Stimulated activated CD8-positive, alpha-beta memory T cell treated with anti-CD3 and anti-CD28 coated beads, Interleukin-4, amount 100 ng/mL, for 1 hour (primary cell): ENCODE data around the gene SYNE1.

Experiments
- DNase-seq, 2 donors: peaks; one replicate each; pipeline ENCODE4 v3.0.0-alpha.2; 2020; ENCODE audit warnings: low read depth in 2 of 2, low spot score in 1 of 2

The SYNE1 gene

DNA sequence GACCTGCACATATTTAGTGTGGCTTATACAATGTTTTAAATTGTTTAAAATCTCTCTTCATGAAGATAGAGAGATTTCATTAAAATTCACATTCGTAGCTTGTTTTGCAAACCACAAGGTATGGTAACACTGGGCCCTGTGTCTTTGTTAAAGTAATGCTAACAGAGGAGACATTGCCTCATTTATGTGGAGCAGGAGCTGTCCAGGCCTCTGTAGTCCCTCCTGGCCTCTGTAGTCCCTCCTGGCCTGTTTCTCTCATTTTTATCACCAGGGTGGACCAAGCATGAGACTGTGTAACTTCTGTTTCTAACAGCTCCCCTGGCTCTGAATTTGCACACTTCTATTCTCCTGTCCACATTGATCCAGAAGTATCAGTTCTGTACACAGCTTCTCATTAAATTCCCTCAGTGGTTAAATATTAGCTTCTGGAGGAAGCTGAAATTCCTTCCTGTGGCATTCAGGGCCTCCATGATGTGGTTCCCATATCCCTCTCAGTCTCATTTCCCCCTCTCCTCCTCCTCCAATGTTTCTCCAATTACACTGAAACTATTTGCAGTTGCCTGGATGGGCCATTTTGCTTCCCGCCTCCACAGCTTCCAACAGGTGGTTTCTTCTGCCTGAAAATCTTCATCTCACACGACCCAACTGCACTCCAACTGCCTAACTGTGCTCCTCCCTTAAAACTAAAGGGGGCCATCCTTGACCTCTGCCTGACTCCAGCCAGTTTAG, 340.4 kb downstream of the SYNE1 start:
- DNase-seq, result no peak

DNA sequence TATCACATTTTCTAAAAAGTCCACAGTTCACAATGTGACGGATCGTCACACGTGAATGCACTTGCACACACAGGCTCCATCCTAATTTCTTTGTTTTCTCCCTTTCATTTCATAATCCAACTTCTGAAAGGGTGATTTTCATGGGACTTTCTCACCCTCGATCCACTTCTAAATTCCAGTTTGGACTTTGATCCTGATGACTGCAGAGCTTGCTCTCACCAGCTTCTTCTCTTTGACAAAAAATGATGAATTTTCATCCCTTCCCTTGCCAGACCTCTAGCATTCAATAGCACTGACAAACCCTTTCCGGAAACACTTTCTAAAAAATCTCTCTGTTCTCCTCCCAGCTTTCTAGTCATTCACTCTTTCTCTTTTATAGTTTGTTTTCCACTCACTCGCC, 341.2 kb downstream of the SYNE1 start:
- no peak for DNase-seq

DNA sequence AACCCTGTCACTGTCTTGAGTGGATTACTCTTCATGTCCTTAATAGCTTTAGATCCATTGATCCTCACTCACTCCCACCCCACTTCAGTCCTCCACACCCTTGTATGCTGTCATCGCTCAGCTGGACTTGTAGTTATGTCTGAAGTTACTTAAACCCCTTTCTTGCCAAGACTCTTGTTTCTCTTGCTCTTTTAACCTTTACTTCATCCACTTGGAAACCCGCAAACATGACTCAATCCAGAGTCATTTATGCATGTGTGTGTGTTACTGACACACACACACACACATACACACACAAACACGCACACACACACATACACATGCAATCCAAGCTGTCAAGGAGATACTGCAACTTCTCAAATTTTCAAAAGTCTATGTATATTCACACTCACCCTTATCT, 341.8 kb downstream of the SYNE1 start:
- no peak for DNase-seq

DNA sequence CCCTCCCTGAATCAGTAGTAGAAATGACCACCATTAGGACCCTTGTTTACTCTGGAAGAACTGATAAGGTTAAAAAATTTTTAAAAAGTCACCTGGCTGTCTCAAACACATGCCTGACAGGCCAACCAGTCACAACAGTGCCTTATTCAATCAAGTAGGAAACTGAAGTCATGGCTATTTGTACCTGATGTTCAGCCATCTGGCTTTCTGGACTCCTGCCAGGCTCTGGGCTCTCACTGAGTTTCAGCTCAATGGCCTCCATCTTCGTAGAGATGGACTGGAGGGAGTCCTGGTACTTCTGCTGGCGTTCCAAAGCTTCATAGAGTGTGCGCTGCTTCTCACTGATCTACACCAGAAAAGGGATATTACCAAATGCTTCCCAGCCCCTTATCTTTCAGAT, 343.8 kb downstream of the SYNE1 start:
- no peak for DNase-seq

DNA sequence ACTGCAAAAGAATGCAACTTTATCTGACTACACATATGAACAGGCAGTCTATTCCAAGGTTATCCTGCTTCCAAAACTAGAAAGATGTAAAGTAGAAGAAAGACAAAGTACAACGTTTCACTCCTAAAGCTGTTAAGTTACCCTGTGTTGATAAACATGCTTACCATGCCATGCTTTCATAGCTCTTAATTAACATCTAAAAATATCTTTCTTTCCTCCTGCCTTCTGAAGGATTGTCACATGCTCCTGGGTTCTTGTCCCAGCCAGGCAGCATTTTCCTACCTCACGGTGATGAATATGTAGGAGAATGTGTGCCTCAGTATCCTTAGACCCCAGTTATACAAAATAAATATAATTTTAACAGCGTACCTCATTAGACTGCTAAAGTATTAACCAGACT, 344.6 kb downstream of the SYNE1 start:
- DNase-seq, result no peak

DNA sequence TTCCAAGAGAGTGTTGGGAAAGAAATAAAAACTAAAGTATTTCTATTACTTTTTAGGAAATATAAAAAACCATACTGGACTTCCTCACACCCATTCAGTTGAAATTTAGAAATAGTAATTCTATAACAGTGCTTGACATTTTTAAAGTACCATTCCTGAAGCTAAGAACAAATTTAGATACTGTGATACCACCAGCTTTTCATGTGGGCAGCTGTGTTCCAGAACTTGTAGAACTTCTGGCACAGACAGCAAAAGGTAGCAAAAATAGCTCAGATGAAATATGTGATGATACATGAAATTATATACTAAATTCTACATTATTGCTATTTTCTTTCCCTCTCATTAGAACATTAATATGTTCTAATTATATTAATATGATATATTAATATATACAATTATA, 346.5 kb downstream of the SYNE1 start:
- no peak for DNase-seq

DNA sequence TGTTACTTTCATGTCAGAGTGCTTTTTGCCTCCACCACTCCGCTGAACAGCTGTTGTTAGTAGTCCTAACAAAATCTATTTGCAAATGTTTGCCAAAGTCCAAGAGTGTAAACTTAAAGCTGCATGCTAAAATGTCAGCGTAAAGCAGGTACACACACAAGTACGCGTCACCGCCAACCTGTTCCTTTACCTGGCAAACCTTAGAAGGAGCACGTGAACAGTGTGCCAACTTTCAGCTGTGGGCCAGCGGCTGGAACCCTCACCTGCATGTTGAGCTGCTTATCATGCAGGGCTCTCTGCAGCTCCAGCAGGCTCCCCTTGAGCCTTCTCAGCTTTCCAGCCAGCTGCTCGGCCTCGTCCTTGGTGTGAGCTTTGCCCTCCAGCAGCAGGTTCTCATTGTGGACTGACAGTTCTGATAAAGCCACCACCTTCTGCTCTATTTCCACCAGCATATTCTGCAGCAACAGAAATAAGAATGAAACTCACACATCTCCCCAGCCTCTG, 359.3 kb downstream of the SYNE1 start:
- no peak for DNase-seq

DNA sequence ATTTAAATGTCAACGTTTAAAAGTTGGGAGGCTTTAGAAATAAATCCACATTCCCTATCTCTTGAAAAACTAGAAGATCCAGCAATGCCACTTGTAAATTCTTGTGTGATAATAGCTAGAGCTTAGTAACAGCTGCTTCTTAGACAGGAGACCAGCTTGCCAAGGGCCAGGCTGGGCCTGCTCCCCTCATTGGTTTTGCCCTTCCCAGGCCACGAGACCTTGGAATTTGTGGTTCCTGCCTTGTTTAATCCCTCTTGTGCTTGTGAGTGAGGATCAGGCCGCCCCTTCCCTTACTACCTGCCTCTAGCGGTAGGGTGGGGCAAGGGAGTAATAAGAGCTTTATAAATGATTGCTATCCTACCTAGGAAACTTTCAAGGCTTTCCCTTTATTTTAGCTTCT, 363.5 kb downstream of the SYNE1 start:
- DNase-seq, result no peak

DNA sequence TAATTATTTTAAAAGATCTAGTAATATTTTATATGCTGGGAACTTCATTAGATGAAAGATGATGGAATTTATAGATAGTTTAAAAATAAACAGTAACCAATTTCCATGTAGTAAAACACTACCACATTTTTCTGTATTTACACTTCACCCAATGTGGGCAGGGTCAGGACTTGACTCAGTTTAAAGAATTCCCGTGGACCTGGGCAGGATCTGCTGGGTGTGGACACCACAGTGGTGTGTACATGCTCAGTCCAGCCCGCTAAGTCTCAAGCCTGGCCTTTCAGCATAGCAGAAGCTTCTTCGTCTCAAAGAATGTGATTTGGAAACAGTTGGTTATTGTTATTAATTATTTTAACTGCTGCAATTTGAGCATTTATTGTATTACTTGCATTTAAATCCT, 364.2 kb downstream of the SYNE1 start:
- no peak for DNase-seq

DNA sequence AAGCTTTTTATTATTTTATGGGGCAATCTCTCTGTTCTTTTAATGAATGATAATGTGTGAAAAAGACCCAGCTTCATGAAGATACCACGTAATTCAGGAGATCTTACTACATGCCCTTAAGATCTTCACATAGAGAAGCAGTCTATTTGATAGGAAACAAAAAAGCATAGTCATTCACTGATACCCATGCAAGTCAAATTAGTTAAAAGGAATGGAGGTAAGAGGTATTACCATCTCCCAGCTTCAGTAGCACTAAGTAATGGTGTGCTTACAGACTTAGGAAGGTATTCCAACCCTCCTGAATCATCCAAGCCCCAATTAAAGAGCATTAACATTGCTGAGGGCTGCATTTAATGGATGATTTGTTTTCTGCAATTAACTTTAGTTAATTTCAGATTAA, 364.7 kb downstream of the SYNE1 start:
- no peak for DNase-seq

DNA sequence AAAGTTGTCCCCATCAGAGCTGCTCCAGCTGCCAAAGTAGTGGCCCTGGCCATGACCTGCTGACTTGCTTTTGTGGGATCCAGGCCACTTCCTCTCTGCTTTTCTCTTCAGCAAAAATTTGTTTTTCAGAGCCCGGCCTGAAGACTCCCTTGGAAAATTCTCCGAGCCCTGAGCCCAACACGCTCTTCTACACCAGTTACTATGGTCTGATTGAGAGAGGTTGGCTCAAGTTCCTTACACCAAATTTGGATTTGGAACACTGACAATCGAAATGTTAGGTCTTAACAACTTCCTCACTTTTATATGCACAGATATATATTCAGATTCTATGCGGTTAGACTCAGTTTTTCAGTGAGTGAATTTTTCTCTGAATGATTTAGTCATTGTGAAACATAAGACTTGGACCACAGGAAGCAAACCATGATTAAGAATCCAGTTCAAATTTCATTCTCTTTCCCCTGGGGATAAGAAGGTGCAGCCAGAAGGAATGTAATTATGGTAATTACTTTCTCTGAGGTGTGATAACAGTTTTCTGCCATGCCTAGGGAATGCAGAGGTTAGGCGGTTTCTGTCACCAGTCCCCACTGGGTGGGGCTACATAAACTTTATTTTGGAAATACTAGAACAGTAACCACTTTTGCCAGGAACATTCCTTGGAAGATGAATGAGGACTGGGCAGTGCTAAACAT, 365.2 kb downstream of the SYNE1 start:
- no peak for DNase-seq

DNA sequence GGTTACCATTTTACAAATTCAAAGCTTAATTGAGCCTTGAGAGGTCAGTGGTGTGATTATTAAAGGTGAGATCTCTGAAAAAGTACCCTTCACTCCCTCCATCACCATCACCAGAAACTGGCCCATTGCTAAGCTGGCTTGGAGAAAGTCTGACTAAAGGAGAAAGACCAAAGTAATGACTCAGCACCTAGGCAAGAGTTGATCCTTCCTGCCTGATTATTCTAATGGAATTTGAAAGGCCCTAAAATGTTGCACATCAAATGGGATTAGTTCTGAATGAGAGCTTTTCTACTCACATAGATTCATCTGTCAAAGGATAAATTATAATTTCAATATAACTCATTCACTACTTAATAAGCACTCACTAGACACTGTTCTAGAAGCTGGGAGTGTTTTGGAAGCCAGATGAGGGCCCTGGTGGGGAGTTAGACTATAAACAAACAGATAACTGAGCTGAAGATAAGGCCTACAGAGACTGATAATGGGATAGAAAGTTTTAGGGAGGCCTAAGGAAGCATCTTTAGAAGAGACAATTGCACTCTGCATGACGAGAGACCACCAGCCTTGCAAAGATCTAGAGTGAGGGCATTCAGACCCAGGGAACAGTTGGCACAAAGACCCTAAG, 366.7 kb downstream of the SYNE1 start:
- DNase-seq, result no peak

DNA sequence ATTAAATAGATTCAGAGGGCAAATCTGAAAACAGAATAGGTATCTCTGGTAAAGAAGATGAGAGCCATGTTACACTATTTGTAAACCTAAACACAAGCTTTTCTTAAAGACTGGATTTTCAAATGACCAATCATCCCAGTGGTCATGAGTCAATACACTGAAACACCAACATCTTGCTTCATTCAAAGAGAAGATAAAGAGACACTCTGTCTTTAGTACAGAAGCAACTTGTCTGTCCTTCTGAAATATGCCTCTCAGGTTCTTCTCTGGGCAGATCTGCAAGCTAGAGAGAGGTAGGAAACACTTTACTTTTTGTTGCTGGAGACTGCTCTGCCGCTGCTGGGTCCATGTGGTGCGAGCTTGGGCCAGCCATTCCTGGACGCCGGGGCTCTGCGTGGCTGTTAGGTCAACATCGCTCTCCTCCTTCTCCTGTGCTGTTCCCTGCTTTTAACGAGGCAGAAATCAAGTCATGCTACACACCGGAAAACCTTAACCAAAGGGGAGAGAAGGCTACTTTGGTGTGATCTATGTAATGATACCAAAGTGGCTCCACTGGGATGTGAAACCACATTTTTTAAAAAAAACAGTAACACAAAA, 368.2 kb downstream of the SYNE1 start:
- no peak for DNase-seq

DNA sequence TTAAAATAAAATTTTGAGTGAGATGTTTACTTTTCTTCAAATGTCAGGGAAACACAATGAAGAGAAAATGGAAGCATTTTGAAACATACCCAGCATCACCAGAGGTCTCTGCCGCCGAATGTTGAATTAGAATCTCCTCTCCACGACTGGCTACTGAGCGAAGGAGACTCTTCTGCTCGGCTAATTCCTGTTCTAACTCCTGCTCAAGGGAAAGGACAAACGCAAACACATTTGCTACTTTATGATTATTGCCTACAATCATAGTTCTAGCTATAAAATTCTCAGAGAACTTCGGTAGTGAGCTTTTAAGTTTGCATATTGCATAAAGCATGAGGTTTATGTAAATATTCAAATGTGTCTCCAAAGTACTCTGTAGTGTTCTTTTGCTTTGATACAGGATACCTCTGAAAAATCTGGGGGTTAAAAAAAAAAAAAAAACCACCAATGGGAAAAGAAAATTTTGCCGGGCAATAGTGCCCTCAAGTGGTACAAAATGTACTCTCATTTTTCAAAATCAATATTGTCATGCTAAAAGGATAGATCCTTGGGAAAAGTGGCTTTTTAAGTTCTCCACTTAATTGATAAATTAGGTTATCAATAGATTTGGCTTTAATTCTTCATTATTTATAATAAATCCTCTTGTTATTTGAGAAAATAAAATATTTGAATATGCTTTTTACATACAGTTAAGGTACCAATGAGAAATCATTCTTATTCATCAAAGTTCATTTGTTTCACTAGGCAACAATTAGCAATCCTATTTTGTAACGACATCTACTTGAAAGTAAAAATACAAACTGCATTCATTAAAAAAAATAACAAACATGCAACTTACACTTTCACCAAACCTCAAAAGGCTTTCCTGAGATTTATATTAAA, 369.0 kb downstream of the SYNE1 start:
- no peak for DNase-seq

DNA sequence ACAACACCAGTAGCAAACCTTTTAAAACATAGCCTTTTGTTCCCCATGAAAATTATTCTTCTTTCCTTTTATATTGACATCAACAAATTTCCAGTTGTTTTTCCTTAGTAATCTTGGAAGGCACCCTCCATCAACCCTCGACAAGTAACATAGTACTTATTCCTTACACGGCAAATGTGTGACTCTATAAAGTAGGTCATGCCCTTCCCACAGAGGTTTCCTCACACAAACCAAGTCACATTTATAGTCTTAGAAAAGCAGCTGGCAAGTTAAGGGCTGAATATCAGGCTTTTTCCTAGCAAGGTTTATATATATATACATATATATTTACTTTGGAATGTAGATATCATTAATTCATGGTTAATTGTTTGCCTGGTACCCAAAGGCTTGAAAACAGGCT, 371.5 kb downstream of the SYNE1 start:
- DNase-seq, result no peak

DNA sequence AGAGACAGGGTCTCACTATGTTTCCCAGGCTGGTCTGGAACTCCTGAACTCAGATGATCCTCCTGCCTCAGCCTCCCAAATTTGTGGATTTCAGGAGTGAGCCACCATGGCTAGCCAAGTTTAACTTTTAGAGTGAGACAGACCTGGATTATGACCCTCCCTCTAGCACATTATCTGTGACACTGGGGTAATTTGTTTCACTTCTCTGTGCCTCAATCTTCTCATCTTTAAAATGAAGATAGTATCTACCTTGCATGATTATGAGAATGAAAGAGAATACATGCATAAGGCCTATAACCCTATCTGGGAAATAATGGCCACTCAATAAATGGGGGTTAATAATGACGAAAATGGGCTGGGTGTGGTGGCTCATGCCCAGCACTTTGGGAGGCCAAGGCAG, 373.6 kb downstream of the SYNE1 start:
- no peak for DNase-seq

DNA sequence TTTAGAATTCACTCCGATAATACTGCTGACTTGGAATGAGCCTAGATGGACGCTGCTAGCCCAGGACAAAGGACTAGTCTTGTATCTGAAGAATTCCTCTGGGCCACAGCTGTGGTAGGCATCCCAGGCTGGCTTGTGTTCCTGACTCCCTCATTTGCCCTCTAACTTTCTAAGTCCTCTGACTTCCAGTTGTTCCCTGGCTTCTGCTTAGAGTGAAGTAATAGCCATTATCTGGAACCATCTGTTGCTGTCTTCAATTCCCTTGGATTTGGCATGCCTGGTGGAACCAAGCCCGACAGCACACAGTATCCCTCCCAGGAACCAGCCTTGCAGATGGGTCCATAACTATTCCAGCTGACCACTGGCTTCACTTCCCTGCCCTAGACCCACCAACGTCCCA, 376.0 kb downstream of the SYNE1 start:
- DNase-seq, result no peak

DNA sequence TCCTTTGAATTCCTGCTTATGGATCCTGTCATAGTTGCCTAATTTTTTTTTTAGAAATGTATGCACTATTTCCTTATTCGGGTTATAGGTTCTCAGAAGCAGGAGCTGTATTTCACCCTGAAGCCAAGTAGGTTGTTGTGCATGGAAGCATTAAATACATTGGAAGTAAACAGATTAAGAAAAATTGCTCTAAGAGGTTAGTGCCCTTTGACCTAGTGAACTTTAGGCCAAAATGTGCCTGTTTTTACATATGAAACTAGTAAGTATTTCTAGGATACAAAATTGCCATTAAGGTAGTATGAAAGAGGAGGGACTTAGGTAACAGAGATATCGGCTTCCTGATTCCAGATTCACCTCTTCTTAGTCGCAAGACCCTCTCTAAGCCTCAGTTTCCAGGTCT, 377.9 kb downstream of the SYNE1 start:
- no peak for DNase-seq

DNA sequence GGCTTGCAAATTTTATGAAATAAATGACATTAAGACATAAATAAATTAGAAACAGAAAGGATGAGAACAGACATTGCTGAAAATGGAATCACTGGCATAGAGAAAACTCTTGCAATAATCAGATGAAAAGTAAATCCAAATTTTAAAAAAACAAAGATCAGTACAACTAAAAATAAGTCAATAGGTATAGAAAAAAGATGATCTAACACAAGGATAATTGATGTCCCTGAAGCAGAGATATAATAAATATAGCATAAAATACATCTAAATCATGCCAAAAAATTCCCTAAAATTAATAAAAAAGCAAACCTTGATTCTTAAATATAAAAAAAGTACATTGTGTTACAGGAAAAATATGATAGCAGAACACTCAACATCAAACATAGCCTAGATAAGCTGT, 379.6 kb downstream of the SYNE1 start:
- DNase-seq, result no peak

DNA sequence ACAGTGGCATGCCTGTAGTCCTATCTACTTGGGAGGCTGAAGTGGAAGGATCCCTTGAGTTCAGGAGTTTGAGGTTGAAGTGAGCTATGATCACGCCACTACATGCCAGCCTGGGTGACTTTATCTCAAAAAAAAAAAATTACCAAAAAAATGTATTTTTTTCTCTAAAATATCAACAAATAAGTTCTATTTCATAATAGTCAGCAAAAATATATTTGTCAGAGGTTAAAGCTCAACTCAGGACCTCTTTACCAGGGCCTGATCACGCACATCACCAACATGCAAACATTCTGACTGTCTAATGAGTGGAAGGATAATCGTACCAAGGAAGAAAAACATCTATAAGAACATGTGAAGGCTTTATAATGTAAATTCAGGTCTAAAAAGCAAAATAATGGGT, 387.0 kb downstream of the SYNE1 start:
- DNase-seq, result no peak

DNA sequence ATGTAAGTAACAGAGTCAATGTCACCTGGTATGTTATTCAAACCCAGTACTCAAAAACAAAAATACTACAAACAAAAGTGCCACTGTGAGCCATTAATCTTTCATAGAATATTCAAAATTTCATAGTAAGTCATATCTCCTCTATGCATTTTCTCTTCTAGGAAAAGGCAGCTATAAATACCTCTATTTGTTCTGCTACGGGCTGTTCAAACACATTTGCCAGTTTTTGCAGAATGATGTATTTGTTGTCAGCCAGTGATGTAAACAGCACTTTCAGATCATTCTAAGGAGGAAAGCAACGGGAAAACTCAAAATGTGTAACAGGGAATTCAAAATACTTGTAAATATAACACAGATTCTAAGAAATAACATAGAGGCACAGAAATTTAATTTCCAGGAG, 388.2 kb downstream of the SYNE1 start:
- no peak for DNase-seq
